ENCODE results near the gene PLA2G4E. TPM values are rescaled to one million over a fixed set of nuclear protein-coding genes. Genes with fewer than 3 reads are reported as not detected.

PLA2G4E gene
- total and polyA plus RNA-seq, 9 of the 15 experiments (the other 6 are each of a cell fraction or from before 2014, with no cell fraction given), result 0.03 TPM; not detected in 8

GRCh38 chr15:41969851-41970431, 50.9 kb downstream of the PLA2G4E start (continued):
- TF ChIP-seq TEAD4 (IDR thresholded peaks at IDR 0.05; ENCODE audit: low read length) (peak; percentile 27; the same call in 1 of the 2 replicates), TEAD4 (CRISPR knock-in tag; IDR thresholded peaks at IDR 0.05; ENCODE audit: borderline replicate concordance) (no peak), HNRNPUL1 (IDR thresholded peaks at IDR 0.05; ENCODE audit: low read length) (no peak), RBM25 (IDR thresholded peaks at IDR 0.05; ENCODE audit: low read depth, low read length, severe bottlenecking) (no peak), SPI1 (IDR thresholded peaks at IDR 0.05; ENCODE audit: borderline replicate concordance, low read depth, low read length) (peak; percentile 20; the same call in 1 of the 2 replicates), GTF2B (IDR thresholded peaks at IDR 0.05; ENCODE audit: extremely low read depth, insufficient read length) (no peak), FOXK2 (conservative IDR thresholded peaks at IDR 0.05 in 1 of 2, IDR thresholded peaks at IDR 0.05 in 1 of 2; ENCODE audit: low read depth in 2 of 2) (no peak), SIN3A (IDR thresholded peaks at IDR 0.05; ENCODE audit: borderline replicate concordance in 2 of 2, control insufficient read depth in 1 of 2, low read depth in 2 of 2, low read length in 2 of 2) (no peak), ZNF354B (CRISPR knock-in tag; IDR thresholded peaks at IDR 0.05) (no peak), FUS (optimal IDR thresholded peaks at IDR 0.05; ENCODE audit: low read depth, low read length) (no peak), PHTF2 (CRISPR knock-in tag; IDR thresholded peaks at IDR 0.05) (no peak), MYNN (IDR thresholded peaks at IDR 0.05) (no peak), MYNN (CRISPR knock-in tag; IDR thresholded peaks at IDR 0.05) (no peak), NFYB (IDR thresholded peaks at IDR 0.05; ENCODE audit: extremely low read depth, insufficient read length) (no peak)
